Left forelimb (tissue), 1 donor: ENCODE results near the gene PTPRN2.

Source experiments
- DNase-seq: peaks from one replicate; pipeline ENCODE4 v3.0.0-alpha.2; 2018; ENCODE audit warnings: low spot score

PTPRN2 gene

GRCh38 chr7:158468181-158468580 lies 119.4 kb downstream of the PTPRN2 start:
- no peak for DNase-seq

DNA sequence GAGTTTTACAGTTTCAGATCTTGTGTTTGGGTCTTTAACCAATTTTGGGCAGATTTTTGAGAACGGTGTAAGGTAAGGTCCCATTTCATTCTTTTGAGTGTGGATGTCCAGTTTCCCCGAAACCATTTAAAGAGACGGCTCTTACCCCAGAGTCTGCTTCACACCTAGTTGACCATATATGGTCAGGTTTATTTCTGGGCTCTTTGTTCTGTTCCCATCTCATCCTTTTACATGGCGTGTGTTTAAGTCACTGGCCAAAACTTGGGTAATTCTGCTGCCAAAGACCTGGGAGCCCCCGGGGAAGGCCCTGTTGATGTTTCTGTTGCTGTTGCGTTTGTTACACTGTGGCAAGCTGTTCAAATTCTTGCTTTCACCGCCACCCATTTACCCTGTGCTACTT lies 120.1 kb downstream of the PTPRN2 start:
- no peak for DNase-seq

- DNase-seq, result no peak
Measured at GRCh38 chr7:158463317-158463716, 124.3 kb downstream of the PTPRN2 start.

DNA sequence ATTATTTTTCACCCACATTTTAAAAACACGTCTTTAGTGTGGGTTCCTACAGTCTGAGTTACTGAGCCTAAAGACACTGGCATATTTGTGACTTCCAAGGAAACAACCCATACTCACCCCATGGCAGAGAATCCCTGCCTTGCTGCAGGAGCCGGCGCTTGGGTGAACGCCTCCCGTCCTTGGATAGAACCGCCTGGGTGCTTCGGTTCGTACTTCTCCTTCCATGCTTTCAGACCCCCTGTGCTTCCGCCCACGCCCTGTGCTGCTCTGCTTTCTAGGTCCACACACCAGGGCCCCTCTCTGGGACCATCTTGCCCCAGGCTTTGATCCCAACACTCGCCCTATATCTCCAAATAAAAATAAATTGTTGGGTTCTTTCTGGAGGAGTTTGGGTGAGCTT lies 125.8 kb downstream of the PTPRN2 start:
- DNase-seq, result no peak

DNA sequence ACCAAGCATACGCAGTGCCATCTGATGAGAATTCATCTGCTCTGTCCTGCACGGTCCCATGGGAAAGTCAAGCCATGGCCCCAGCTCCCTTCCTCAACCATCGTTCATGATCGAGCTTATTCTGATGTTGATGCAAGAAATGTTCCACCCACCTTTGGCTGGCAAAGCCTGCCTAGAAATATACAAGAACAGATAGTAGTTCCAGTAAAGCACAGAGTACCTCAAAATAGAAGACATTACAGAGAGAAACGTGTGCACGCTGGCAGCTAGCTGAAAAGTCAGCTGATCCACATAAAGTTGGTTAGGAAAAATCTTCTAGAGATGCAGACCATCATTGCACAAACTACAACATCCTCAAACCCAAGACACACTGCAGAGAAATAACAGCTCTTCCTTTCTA lies 127.0 kb downstream of the PTPRN2 start:
- DNase-seq, result no peak

- DNase-seq, result peak; percentile 33
Measured at GRCh38 chr7:158458716-158459282, 128.8 kb downstream of the PTPRN2 start.

DNA sequence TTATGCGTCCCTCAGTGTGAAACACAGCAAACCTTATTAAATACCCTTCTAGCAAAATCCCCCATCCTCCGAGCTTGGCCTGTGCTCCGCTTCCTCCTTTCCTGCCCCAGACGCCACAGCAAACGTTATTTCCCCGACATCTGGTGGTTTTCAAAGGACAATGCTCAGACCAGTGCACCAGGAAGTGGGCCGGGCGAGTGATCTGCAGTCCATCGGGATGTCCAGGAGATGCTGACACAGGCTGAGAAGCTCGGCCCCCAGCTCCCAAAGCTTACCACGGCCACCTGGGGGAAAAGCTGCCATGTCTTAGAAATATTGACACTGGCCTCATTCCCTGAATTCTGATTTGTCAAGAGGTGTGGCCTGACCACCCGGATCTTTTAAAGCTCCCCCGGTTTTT lies 129.5 kb downstream of the PTPRN2 start:
- DNase-seq, result peak; percentile 23

- DNase-seq, result peak; percentile 18
Measured at GRCh38 chr7:158457586-158457985, 130.0 kb downstream of the PTPRN2 start.

DNA sequence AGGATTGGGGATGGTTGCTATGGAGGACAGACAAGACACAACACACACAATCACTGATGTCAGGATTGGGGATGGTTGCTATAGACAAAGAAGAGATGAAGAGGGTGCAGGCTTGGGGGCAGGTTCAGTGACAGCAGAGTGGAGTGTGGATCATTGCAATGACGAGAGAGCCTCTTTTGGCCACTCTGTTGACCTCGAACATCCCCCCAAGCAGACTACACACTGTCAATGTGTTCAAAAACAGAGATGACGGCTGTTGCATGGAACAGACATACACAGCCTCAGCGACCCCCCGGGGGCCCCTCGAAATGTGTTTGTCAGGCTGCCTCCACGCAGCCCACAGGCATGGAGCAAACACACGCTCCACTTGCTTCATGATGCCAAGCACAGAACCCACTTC lies 133.0 kb downstream of the PTPRN2 start:
- DNase-seq, result peak; percentile 41

DNA sequence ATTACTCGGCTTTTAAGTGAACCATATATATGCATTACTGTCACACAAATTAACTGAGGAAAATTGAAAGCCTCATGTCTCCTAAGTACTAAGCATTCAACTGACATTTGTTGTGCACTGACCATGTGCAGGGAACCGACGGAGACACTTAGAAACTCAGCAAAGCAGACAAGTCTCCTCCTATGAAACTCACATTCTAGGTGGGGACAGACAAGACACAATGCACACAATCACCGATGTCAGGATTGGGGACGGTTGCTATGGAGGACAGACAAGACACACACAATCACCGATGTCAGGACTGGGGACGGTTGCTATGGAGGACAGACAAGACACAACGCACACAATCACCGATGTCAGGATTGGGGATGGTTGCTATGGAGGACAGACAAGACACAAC lies 134.0 kb downstream of the PTPRN2 start:
- DNase-seq, result no peak

- DNase-seq, result peak; percentile 25
Measured at GRCh38 chr7:158452331-158452730, 135.3 kb downstream of the PTPRN2 start.

- DNase-seq, result peak; percentile 41
Measured at GRCh38 chr7:158450476-158451124, 137.0 kb downstream of the PTPRN2 start.

DNA sequence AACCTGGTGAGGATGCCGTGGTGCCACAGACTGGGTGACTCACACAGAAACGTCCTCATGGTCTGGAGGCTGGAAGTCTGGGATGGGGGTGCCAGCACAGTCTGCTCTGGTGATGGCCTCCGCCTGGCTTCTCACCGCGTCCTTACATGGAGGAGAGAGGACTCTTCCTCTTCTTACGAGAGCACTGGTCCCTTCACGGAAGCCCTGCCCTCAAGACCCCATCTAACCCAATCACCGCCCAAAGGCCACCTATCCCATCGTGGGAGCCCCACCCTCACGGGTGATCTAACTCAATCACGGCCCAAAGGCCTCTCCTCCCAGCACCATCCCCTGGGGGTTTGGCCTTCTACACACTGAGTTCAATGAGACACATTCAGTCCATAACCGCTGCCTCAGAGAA lies 137.7 kb downstream of the PTPRN2 start:
- DNase-seq, result peak; percentile 44

- DNase-seq, result peak; percentile 38
Measured at GRCh38 chr7:158449266-158449665, 138.4 kb downstream of the PTPRN2 start.

DNA sequence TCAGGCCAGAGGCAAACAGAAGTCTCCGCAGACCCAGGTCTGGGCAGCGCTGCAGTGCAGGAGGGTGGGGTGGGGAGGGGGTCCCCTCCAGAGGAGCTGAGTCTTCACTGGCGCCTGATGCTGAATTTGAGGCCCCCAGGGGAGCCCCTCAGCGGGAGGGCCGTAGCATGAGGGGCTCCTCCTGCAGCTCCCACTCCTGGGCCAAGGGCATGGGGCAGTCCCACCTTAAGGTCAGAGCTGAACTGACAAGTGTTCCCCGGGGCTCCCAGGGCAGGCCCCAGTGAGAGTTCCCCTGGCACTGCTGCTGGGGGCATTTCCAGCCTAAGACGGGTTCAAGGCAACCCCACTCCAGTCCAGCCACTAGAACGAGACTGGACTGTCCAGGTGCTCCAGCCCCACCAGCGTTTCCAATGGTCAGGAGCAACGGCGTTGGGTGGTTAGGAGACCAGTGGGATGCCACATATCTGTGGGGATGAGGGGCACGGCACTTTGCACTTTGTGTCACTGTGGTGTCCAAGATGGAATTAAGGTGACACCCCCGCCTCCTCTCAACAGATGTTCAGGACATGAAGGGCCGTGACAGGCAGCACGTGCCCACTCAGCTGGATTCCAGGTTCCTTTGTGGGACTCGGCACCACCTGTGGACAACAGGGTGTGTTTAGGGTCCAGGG lies 139.1 kb downstream of the PTPRN2 start:
- peak; percentile 56 for DNase-seq

DNA sequence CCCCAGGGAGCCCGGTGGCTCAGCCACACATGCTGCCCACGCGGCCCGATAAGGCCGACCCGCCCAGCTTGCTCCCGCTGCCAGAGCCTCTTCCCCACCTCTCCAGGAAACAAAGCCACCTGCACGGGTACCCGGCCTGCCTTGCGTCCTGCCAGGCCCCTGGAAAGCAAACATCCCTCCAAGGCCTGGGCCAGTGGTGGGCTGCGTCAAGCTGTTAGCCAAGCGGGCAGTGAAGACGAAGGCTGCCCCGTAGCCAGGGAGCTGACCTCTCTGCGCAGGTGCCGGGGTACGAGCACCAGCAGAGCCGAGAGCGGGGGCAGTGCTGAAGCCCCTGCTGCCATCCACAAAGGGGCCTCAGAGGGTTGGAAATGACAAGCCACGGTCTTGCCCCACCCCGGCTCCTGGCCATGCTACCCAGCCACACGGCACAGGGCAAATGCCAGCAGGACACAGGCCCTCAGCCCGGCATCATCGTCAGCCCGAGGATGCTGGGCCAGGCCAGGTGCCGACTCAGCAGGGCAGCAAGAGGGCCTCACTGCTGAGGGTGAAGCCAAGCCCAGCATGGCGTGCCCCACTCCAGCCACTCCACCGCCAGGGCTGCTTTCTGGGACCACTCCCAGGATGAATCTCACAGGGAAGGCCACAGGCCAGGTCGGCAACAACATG lies 140.0 kb downstream of the PTPRN2 start:
- DNase-seq, result peak; percentile 52

GRCh38 chr7:158447151-158447505 lies 140.5 kb downstream of the PTPRN2 start:
- no peak for DNase-seq

GRCh38 chr7:158446706-158447105 lies 140.9 kb downstream of the PTPRN2 start:
- DNase-seq, result peak; percentile 64

DNA sequence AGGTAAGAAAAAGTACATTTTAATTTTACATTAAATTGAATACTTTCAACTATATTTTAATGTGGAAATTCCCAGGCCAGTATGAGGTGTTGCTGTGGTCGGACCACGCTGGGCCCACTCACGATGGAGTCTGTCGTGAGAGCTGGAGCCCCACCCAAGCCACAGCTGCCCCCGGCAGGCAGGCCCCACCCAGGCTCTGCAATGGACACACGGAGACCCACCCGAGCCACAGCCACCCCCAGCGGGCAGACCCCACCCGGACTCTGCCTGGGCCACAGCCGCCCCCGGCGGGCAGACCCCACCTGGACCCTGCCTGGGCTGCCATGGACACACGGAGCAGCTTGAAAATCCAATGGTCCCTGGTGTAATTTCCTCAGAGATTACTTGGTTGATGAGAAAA lies 141.3 kb downstream of the PTPRN2 start:
- DNase-seq, result peak; percentile 63

- peak; percentile 47 for DNase-seq
Measured at GRCh38 chr7:158445421-158446175, 142.0 kb downstream of the PTPRN2 start.

DNA sequence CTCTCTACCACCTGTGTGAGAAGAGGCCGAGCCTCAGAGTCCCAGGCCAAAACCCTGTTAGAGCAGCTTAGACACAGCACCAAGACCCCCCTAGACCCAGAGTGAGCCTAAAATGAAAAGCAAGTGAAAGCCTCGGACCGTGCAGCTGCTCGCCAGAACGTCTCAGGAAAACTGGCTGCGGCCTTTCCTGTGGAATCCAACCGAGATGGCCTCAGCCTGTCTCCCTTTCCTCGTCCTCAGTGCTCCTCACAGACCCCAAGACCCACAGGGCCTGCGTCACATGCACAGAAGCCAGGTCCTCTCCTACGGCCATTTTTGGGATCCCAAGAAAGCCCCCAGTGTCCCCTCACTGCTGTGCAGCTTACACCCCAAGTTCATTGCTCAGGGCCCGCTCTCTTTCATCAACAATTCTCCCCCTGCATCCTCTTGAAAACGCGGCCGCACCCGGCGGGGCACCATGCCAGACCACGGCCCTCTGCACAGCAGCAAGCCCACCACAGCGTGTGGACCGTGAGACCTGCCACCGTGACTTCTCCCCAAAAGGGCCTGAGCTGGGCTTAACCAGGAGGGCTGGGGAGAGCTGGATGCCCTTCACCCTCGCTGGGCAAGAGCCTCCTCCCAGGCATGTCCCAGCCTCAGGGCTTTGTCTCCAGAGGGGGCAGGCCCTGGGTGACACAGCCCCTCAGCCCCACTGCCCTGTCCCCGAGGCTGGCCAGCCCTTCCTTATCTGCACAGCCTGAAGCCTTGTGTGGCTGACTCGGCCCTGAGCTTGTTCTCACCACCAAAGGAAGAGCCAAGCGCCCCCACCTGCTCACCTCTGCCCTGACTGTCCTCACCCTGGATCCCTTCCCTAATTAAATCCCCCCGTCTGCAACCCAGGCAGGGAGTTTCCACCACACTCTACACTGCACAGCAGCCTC lies 142.9 kb downstream of the PTPRN2 start:
- DNase-seq, result peak; percentile 42
